ENCODE data around the gene ABCG2. TPM values are rescaled to one million over a fixed set of nuclear protein-coding genes. Genes with fewer than 3 reads are reported as not detected.
"Not testable (repeated sequence)": the region's sequence is repeated elsewhere in the genome, so short reads cannot be mapped to it uniquely, and the experiment has no call there.

ABCG2 gene
- total RNA-seq, 1 donor from 2014 or later = under 0.01 TPM

GRCh38 chr4:88130003-88130402, 28.4 kb downstream of the ABCG2 start:
- H3K36me3 ChIP-seq (ENCODE audit: control insufficient read depth, insufficient read depth, low read length) = no peaks in the 10 kb centered on the region
- TF ChIP-seq CTCF (IDR thresholded peaks at IDR 0.05; ENCODE audit: insufficient read depth, low read length, poor library complexity, severe bottlenecking) = no peak
- no peak overlapping the region for H3K4me3 ChIP-seq (ENCODE audit: low read depth, low read length)
- DNase-seq (ENCODE audit: low read depth) = no peak
- no peaks in the 10 kb centered on the region for H3K27me3 ChIP-seq (ENCODE audit: control insufficient read depth, insufficient read depth, low read length)

- H3K4me3 ChIP-seq (ENCODE audit: low read depth, low read length); H3K36me3 ChIP-seq (ENCODE audit: control insufficient read depth, insufficient read depth, low read length); H3K27me3 ChIP-seq (ENCODE audit: control insufficient read depth, insufficient read depth, low read length); DNase-seq (ENCODE audit: low read depth): not testable (repeated sequence)
Measured at GRCh38 chr4:88122260-88122659, 36.2 kb downstream of the ABCG2 start.

GRCh38 chr4:88119943-88120342, 38.5 kb downstream of the ABCG2 start:
- H3K36me3 ChIP-seq (ENCODE audit: control insufficient read depth, insufficient read depth, low read length) = no peaks in the 10 kb centered on the region
- DNase-seq (ENCODE audit: low read depth) = no peak
- no peaks in the 10 kb centered on the region for H3K27me3 ChIP-seq (ENCODE audit: control insufficient read depth, insufficient read depth, low read length)
- TF ChIP-seq CTCF (IDR thresholded peaks at IDR 0.05; ENCODE audit: insufficient read depth, low read length, poor library complexity, severe bottlenecking) = no peak
- H3K4me3 ChIP-seq (ENCODE audit: low read depth, low read length) = no peak overlapping the region

- no peak overlapping the region for H3K4me3 ChIP-seq (ENCODE audit: low read depth, low read length)
- DNase-seq (ENCODE audit: low read depth) = no peak
Measured at GRCh38 chr4:88115587-88115986, 42.9 kb downstream of the ABCG2 start.

GRCh38 chr4:88112856-88113255, 45.6 kb downstream of the ABCG2 start:
- Histone ChIP-seq H3K36me3 (ENCODE audit: control insufficient read depth, insufficient read depth, low read length) (no peaks in the 10 kb centered on the region), H3K4me3 (ENCODE audit: low read depth, low read length) (no peak overlapping the region), H3K27me3 (ENCODE audit: control insufficient read depth, insufficient read depth, low read length) (no peaks in the 10 kb centered on the region)
- TF ChIP-seq CTCF (IDR thresholded peaks at IDR 0.05; ENCODE audit: insufficient read depth, low read length, poor library complexity, severe bottlenecking) = no peak
- DNase-seq (ENCODE audit: low read depth) = no peak

More at GRCh38 chr4:88115587-88115986, 42.9 kb downstream of the ABCG2 start:
- no peak for TF ChIP-seq CTCF (IDR thresholded peaks at IDR 0.05; ENCODE audit: insufficient read depth, low read length, poor library complexity, severe bottlenecking)
- Histone ChIP-seq H3K36me3 (ENCODE audit: control insufficient read depth, insufficient read depth, low read length) (no peaks in the 10 kb centered on the region), H3K27me3 (ENCODE audit: control insufficient read depth, insufficient read depth, low read length) (no peaks in the 10 kb centered on the region)

- no peak for DNase-seq (ENCODE audit: low read depth)
- no peaks in the 10 kb centered on the region for H3K36me3 ChIP-seq (ENCODE audit: control insufficient read depth, insufficient read depth, low read length)
- no peaks in the 10 kb centered on the region for H3K27me3 ChIP-seq (ENCODE audit: control insufficient read depth, insufficient read depth, low read length)
- no peak for TF ChIP-seq CTCF (IDR thresholded peaks at IDR 0.05; ENCODE audit: insufficient read depth, low read length, poor library complexity, severe bottlenecking)
- no peak overlapping the region for H3K4me3 ChIP-seq (ENCODE audit: low read depth, low read length)
Measured at GRCh38 chr4:88110826-88111225, 47.6 kb downstream of the ABCG2 start.

Measured in kidney epithelial cell (primary cell).